C4-2B (cell line): ENCODE results near the gene MARVELD3.

Experiments used
- CTCF ChIP-seq: fragments of 450-650 bp; conservative IDR thresholded peaks from 2 replicates; pipeline ENCODE4 v1.5.1; 2017; ENCODE audit warnings: mild to moderate bottlenecking
- ZFX ChIP-seq: fragments of 450-650 bp; IDR thresholded peaks from 2 replicates; pipeline ENCODE4 v1.6.1; 2017

- no peak for TF ChIP-seq CTCF
- TF ChIP-seq ZFX = no peak
Observed at GRCh38 chr16:71671165-71671564, 45.2 kb downstream of the MARVELD3 start.
